Neural cell (in vitro differentiated cells): ENCODE results near the gene ASMTL. TPM values are rescaled to one million over a fixed set of nuclear protein-coding genes. Genes with fewer than 3 reads are reported as not detected.

Experiments used
- H2AFZ ChIP-seq: fragments of 200-600, 300-800 bp; sonication (generic), shearing (Covaris generic); 2 replicates; pipeline ENCODE4 v1.6.0; 2014; ENCODE audit warnings: low read depth, mild to moderate bottlenecking, antibody characterized with exemption, low read length, moderate library complexity
- H3F3A ChIP-seq: fragments of 200-600 bp; shearing (Covaris generic); 2 replicates; pipeline ENCODE4 v1.6.1; 2016; ENCODE audit warnings: mild to moderate bottlenecking, moderate library complexity, mixed read lengths, antibody characterized with exemption, low read length; ENCODE audit not compliant: insufficient read depth, poor library complexity, severe bottlenecking
- H3K27ac ChIP-seq: fragments of 200-600, 300-800 bp; sonication (generic), shearing (Covaris generic); 2 replicates; pipeline ENCODE4 v1.5.1; 2014; ENCODE audit warnings: mild to moderate bottlenecking, low read length, moderate library complexity
- H3K27me3 ChIP-seq: fragments of 300-800, 200-600 bp; sonication (generic), shearing (Covaris generic); 2 replicates; pipeline ENCODE4 v1.6.0; 2014; ENCODE audit warnings: mild to moderate bottlenecking, low read depth, low read length, moderate library complexity; ENCODE audit not compliant: insufficient read depth
- H3K36me3 ChIP-seq: fragments of 300-800, 200-600 bp; sonication (generic), shearing (Covaris generic); 2 replicates; pipeline ENCODE4 v1.5.1; 2014; ENCODE audit warnings: mild to moderate bottlenecking, antibody characterized with exemption, low read length, moderate library complexity; ENCODE audit not compliant: insufficient read depth
- H3K4me2 ChIP-seq: fragments of 300-800, 200-600 bp; sonication (generic), shearing (Covaris generic); 2 replicates; pipeline ENCODE4 v1.6.0; 2014; ENCODE audit warnings: mild to moderate bottlenecking, low read length
- H3K4me3 ChIP-seq: fragments of 300-800, 200-600 bp; sonication (generic), shearing (Covaris generic); 2 replicates; pipeline ENCODE4 v1.5.1; 2014; ENCODE audit warnings: mild to moderate bottlenecking, low read length, moderate library complexity
- H3K79me2 ChIP-seq: fragments of 200-600 bp; shearing (Covaris generic); replicated peaks from 2 replicates; pipeline ENCODE4 v1.6.0; 2014; ENCODE audit warnings: mild to moderate bottlenecking, low read length, moderate library complexity; ENCODE audit not compliant: insufficient read depth
- H3K9ac ChIP-seq: fragments of 300-800, 200-600 bp; sonication (generic), shearing (Covaris generic); 2 replicates; pipeline ENCODE4 v1.6.1; 2016; ENCODE audit warnings: mild to moderate bottlenecking, low read length, mixed read lengths
- H3K9me2 ChIP-seq: fragments of 200-600 bp; shearing (Covaris generic); 2 replicates; pipeline ENCODE4 v1.6.1; 2016; ENCODE audit warnings: mild to moderate bottlenecking, low read length, mixed read lengths; ENCODE audit not compliant: insufficient read depth
- H3K9me3 ChIP-seq: fragments of 200-600, 300-800 bp; sonication (generic), shearing (Covaris generic); 2 replicates; pipeline ENCODE4 v1.6.1; 2016; ENCODE audit warnings: mild to moderate bottlenecking, mixed run types, low read length, moderate library complexity, mixed read lengths
- H4K20me1 ChIP-seq: fragments of 200-600 bp; shearing (Covaris generic); 2 replicates; pipeline ENCODE4 v1.6.1; 2016; ENCODE audit warnings: mild to moderate bottlenecking, mixed run types; ENCODE audit not compliant: insufficient read depth
- EP300 ChIP-seq: fragments of 450-650 bp; conservative IDR thresholded peaks from 2 replicates; pipeline ENCODE4 v1.6.1; 2014; ENCODE audit warnings: antibody characterized with exemption, mild to moderate bottlenecking, moderate library complexity; ENCODE audit not compliant: poor library complexity, severe bottlenecking
- EZH2 ChIP-seq: fragments of 200-600, 300-800 bp; shearing (Covaris generic), sonication (generic); IDR thresholded peaks from 2 replicates; pipeline ENCODE4 v1.6.1; 2014; ENCODE audit warnings: antibody characterized with exemption, low read length, borderline replicate concordance, mild to moderate bottlenecking; ENCODE audit not compliant: insufficient read depth, poor library complexity, severe bottlenecking
- MXI1 ChIP-seq: fragments of 450-650 bp; conservative IDR thresholded peaks from 2 replicates; pipeline ENCODE4 v1.6.1; 2014; ENCODE audit warnings: antibody characterized with exemption, mild to moderate bottlenecking; ENCODE audit not compliant: poor library complexity, severe bottlenecking
- POLR2AphosphoS5 ChIP-seq: IDR thresholded peaks from 2 replicates; pipeline ENCODE4 v1.6.1; 2012
- RAD21 ChIP-seq: fragments of 450-650 bp; conservative IDR thresholded peaks from 2 replicates; pipeline ENCODE4 v1.6.1; 2014; ENCODE audit warnings: antibody characterized with exemption, mild to moderate bottlenecking, moderate library complexity
- SMC3 ChIP-seq: fragments of 450-650 bp; conservative IDR thresholded peaks from 2 replicates; pipeline ENCODE4 v1.6.1; 2014; ENCODE audit warnings: antibody characterized with exemption, mild to moderate bottlenecking, moderate library complexity; ENCODE audit not compliant: poor library complexity
- TAF1 ChIP-seq: IDR thresholded peaks from 2 replicates; pipeline ENCODE4 v1.6.1; 2012; ENCODE audit warnings: low read depth
- polyA plus RNA-seq: library from polyadenylated mRNA; depleted of rRNA; stranded (reverse); fragments of >200 nt; gene quantifications from 2 replicates; pipeline ENCODE4 v1.2.3, GENCODE V29; 2014
- TF ChIP-seq, protein P1 (sequence below): IDR thresholded peaks from 2 replicates; pipeline ENCODE4 v1.6.1; 2012; ENCODE audit warnings: borderline replicate concordance
- TF ChIP-seq, protein P2 (sequence below): fragments of 450-650 bp; IDR thresholded peaks from 2 replicates; pipeline ENCODE4 v1.5.1; 2014; ENCODE audit warnings: antibody characterized with exemption, mild to moderate bottlenecking, moderate library complexity; ENCODE audit not compliant: poor library complexity, severe bottlenecking

ASMTL gene
- polyA plus RNA-seq, 1 donor from 2014 or later, result 25.9 TPM

DNA sequence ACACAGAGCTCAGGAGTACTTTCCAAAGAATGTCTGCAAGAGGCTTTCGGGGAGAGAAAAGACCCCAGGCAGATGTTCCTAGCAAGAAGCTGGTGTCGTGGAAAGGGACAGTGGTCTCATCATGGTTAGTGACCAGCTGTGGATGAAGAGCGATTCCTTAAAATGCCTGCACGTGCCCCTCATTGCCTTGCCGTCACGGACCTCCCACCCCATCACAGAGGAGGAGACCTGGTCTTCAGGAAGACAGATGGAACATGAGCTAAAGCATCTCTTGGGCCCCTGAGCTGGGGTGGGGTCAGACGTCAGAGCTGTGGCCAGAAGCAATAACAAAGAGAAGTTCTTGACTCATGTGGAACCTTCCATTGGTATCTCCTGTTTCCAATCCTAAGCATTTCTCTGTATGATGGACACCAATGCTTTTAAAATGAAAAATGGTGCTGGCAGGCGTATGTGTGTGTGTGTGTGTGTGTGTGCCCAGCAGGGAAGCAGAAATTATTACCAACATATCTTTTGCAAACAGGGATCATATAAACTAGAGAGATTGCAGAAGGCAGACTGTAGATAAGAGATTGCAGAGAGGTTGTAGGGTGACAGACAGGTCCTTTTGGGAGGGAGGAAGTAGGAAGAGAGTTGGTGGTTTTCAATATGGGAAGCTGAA lies 25.2 kb upstream of the ASMTL start:
- no peaks in the 10 kb centered on the region for H3K27me3 ChIP-seq
- no peak overlapping the region for H3K9ac ChIP-seq
- no peaks in the 10 kb centered on the region for H3F3A ChIP-seq
- H3K79me2 ChIP-seq, result no peaks in the 10 kb centered on the region
- no peak overlapping the region for H3K27ac ChIP-seq
- TF ChIP-seq, protein P1, sequence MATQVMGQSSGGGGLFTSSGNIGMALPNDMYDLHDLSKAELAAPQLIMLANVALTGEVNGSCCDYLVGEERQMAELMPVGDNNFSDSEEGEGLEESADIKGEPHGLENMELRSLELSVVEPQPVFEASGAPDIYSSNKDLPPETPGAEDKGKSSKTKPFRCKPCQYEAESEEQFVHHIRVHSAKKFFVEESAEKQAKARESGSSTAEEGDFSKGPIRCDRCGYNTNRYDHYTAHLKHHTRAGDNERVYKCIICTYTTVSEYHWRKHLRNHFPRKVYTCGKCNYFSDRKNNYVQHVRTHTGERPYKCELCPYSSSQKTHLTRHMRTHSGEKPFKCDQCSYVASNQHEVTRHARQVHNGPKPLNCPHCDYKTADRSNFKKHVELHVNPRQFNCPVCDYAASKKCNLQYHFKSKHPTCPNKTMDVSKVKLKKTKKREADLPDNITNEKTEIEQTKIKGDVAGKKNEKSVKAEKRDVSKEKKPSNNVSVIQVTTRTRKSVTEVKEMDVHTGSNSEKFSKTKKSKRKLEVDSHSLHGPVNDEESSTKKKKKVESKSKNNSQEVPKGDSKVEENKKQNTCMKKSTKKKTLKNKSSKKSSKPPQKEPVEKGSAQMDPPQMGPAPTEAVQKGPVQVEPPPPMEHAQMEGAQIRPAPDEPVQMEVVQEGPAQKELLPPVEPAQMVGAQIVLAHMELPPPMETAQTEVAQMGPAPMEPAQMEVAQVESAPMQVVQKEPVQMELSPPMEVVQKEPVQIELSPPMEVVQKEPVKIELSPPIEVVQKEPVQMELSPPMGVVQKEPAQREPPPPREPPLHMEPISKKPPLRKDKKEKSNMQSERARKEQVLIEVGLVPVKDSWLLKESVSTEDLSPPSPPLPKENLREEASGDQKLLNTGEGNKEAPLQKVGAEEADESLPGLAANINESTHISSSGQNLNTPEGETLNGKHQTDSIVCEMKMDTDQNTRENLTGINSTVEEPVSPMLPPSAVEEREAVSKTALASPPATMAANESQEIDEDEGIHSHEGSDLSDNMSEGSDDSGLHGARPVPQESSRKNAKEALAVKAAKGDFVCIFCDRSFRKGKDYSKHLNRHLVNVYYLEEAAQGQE, result no peak
- TF ChIP-seq RAD21 (no peak), EZH2 (no peak), MXI1 (no peak), TAF1 (no peak), POLR2AphosphoS5 (no peak), SMC3 (no peak), EP300 (no peak)
- TF ChIP-seq, protein P2, sequence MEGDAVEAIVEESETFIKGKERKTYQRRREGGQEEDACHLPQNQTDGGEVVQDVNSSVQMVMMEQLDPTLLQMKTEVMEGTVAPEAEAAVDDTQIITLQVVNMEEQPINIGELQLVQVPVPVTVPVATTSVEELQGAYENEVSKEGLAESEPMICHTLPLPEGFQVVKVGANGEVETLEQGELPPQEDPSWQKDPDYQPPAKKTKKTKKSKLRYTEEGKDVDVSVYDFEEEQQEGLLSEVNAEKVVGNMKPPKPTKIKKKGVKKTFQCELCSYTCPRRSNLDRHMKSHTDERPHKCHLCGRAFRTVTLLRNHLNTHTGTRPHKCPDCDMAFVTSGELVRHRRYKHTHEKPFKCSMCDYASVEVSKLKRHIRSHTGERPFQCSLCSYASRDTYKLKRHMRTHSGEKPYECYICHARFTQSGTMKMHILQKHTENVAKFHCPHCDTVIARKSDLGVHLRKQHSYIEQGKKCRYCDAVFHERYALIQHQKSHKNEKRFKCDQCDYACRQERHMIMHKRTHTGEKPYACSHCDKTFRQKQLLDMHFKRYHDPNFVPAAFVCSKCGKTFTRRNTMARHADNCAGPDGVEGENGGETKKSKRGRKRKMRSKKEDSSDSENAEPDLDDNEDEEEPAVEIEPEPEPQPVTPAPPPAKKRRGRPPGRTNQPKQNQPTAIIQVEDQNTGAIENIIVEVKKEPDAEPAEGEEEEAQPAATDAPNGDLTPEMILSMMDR, result no peak
- no peaks in the 10 kb centered on the region for H3K36me3 ChIP-seq
- H3K4me2 ChIP-seq, result no peak overlapping the region
- H4K20me1 ChIP-seq, result no peaks in the 10 kb centered on the region
- H3K4me3 ChIP-seq, result no peak overlapping the region
- H3K9me2 ChIP-seq, result no peaks in the 10 kb centered on the region
- no peak overlapping the region for H2AFZ ChIP-seq
- H3K9me3 ChIP-seq, result no peaks in the 10 kb centered on the region

DNA sequence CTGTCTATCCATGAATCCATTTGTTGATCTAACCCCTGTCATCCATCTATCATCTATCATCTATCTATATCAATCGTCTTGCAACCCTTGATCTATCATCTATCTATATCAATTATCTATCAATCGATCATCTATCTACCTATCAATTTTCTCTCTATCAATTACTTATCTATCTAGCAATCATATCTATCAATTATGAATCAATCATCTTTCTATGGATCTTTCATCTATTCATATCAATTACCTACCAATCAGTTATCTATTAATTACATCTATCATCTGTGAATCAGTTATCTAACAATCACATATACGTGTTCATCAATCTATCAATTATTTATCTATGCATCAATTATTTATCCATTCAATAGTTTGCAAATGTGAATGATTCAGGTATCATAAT lies 24.5 kb upstream of the ASMTL start:
- no peaks in the 10 kb centered on the region for H4K20me1 ChIP-seq
- H3K79me2 ChIP-seq, result no peaks in the 10 kb centered on the region
- H3K4me3 ChIP-seq, result no peak overlapping the region
- no peak overlapping the region for H3K27ac ChIP-seq
- TF ChIP-seq RAD21, result no peak
- TF ChIP-seq, protein P1, result no peak
- TF ChIP-seq, protein P2, result no peak
- TF ChIP-seq SMC3, result no peak
- no peak for TF ChIP-seq EZH2
- no peak for TF ChIP-seq MXI1
- no peak for TF ChIP-seq TAF1
- TF ChIP-seq EP300, result no peak
- TF ChIP-seq POLR2AphosphoS5, result no peak
- no peaks in the 10 kb centered on the region for H3K27me3 ChIP-seq
- H3K9me2 ChIP-seq, result no peaks in the 10 kb centered on the region
- no peak overlapping the region for H2AFZ ChIP-seq
- no peak overlapping the region for H3K9ac ChIP-seq
- no peaks in the 10 kb centered on the region for H3F3A ChIP-seq
- no peak overlapping the region for H3K4me2 ChIP-seq
- H3K36me3 ChIP-seq, result no peaks in the 10 kb centered on the region
- H3K9me3 ChIP-seq, result no peaks in the 10 kb centered on the region
